Measurements from ENCODE around the gene VMP1. TPM values are rescaled to one million over a fixed set of nuclear protein-coding genes. Genes with fewer than 3 reads are reported as not detected.

VMP1 gene
- total RNA-seq, 1 experiment from 2014 or later = 236 TPM

DNA sequence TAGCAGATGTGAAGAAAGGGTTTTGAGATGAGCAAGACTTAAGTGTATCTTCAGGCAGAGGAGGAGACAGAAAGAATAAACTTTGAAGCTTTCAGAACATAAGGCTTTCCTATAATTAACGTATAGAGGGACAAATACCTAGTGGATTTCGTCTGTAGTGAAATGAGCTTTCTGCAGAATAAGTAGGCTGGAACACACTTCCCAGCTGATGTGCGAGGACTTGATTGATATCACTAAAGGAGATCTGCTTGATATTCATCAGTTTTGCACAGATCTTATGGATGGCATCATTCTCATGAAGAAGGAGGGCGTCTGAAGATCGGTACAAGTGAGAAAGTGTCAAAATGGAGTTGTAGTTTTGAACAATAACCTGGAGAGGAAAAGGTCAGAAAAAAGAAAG, 170.5 kb downstream of the VMP1 start:
- Histone ChIP-seq H3K27ac (no peak overlapping the region), H3F3A (ENCODE audit: insufficient read depth, low read depth) (no peaks in the 10 kb centered on the region), H3K4me3 (no peak overlapping the region), H3K36me3 (ENCODE audit: low read depth) (peaks cover 10% of the 10 kb centered on the region; the same call in 1 of the 2 replicates), H3K9me2 (ENCODE audit: insufficient read depth) (no peaks in the 10 kb centered on the region), H3K79me2 (ENCODE audit: low read depth) (no peaks in the 10 kb centered on the region), H2AFZ (no peak overlapping the region), H3K4me1 (replicated peaks; ENCODE audit: insufficient read depth) (no peaks in the 10 kb centered on the region), H3K4me2 (no peak overlapping the region), H4K20me1 (ENCODE audit: insufficient read depth) (no peaks in the 10 kb centered on the region), H3K27me3 (ENCODE audit: insufficient read depth, low read depth) (no peaks in the 10 kb centered on the region), H3K9me3 (ENCODE audit: insufficient read depth, low read depth) (no peaks in the 10 kb centered on the region)
- POLR2A ChIA-PET (ENCODE audit: unreplicated experiment) = no interaction called here
- TF ChIP-seq, protein P1, sequence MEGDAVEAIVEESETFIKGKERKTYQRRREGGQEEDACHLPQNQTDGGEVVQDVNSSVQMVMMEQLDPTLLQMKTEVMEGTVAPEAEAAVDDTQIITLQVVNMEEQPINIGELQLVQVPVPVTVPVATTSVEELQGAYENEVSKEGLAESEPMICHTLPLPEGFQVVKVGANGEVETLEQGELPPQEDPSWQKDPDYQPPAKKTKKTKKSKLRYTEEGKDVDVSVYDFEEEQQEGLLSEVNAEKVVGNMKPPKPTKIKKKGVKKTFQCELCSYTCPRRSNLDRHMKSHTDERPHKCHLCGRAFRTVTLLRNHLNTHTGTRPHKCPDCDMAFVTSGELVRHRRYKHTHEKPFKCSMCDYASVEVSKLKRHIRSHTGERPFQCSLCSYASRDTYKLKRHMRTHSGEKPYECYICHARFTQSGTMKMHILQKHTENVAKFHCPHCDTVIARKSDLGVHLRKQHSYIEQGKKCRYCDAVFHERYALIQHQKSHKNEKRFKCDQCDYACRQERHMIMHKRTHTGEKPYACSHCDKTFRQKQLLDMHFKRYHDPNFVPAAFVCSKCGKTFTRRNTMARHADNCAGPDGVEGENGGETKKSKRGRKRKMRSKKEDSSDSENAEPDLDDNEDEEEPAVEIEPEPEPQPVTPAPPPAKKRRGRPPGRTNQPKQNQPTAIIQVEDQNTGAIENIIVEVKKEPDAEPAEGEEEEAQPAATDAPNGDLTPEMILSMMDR (conservative IDR thresholded peaks at IDR 0.05) = no peak
- no peak for TF ChIP-seq EZH2 (IDR thresholded peaks at IDR 0.05; ENCODE audit: low read depth)
- intact Hi-C loops (cut with micrococcal nuclease; ENCODE audit: unreplicated experiment) = no loop called here
- no peak for DNase-seq
- BruUV-seq (replicated peaks) = no TSS peak
- CTCF ChIA-PET = no interaction called here

DNA sequence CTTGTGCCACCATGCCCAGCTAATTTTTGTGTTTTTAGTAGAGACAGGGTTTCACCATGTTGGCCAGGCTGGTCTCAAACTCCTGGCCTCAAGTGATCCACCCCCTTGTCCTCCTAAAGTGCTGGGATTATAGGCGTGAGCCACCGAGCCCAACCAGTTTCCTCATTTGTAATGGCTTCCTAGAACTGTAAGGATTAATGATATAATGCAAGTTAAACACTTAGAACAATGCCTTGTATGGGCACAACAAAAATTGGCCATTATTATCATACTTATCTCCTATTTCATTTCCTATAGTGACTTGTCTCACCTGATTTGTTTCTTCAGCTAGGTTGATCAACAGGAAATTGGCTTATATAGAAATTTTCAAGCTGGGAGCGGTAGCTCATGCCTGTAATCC, 171.2 kb downstream of the VMP1 start:
- H3K9me3 ChIP-seq (ENCODE audit: insufficient read depth, low read depth) = no peaks in the 10 kb centered on the region
- H4K20me1 ChIP-seq (ENCODE audit: insufficient read depth) = no peaks in the 10 kb centered on the region
- no peaks in the 10 kb centered on the region for H3F3A ChIP-seq (ENCODE audit: insufficient read depth, low read depth)
- DNase-seq = no peak
- H3K27ac ChIP-seq = no peak overlapping the region
- H3K36me3 ChIP-seq (ENCODE audit: low read depth) = peaks cover 15% of the 10 kb centered on the region; the same call in 1 of the 2 replicates
- intact Hi-C loops (cut with micrococcal nuclease; ENCODE audit: unreplicated experiment) = no loop called here
- CTCF ChIA-PET = no interaction called here
- no peaks in the 10 kb centered on the region for H3K27me3 ChIP-seq (ENCODE audit: insufficient read depth, low read depth)
- no peak overlapping the region for H2AFZ ChIP-seq
- no peak overlapping the region for H3K4me2 ChIP-seq
- H3K79me2 ChIP-seq (ENCODE audit: low read depth) = no peaks in the 10 kb centered on the region
- BruUV-seq (replicated peaks) = no TSS peak
- no peaks in the 10 kb centered on the region for H3K4me1 ChIP-seq (replicated peaks; ENCODE audit: insufficient read depth)
- no peak for TF ChIP-seq EZH2 (IDR thresholded peaks at IDR 0.05; ENCODE audit: low read depth)
- TF ChIP-seq, protein P1 (conservative IDR thresholded peaks at IDR 0.05) = no peak
- POLR2A ChIA-PET (ENCODE audit: unreplicated experiment) = no interaction called here
- no peaks in the 10 kb centered on the region for H3K9me2 ChIP-seq (ENCODE audit: insufficient read depth)
- H3K4me3 ChIP-seq = no peak overlapping the region

GRCh38 chr17:59884861-59885260, 177.4 kb downstream of the VMP1 start:
- CTCF ChIA-PET = no interaction called here
- intact Hi-C loops (cut with micrococcal nuclease; ENCODE audit: unreplicated experiment) = no loop called here

More at GRCh38 chr17:59884861-59885260, 177.4 kb downstream of the VMP1 start:
- Histone ChIP-seq H3F3A (ENCODE audit: insufficient read depth, low read depth) (no peaks in the 10 kb centered on the region), H3K27me3 (ENCODE audit: insufficient read depth, low read depth) (no peaks in the 10 kb centered on the region), H3K79me2 (ENCODE audit: low read depth) (no peaks in the 10 kb centered on the region), H4K20me1 (ENCODE audit: insufficient read depth) (no peaks in the 10 kb centered on the region), H3K36me3 (ENCODE audit: low read depth) (peaks cover 10% of the 10 kb centered on the region; the same call in 1 of the 2 replicates), H3K4me3 (no peak overlapping the region), H3K4me2 (no peak overlapping the region), H3K9me3 (ENCODE audit: insufficient read depth, low read depth) (no peaks in the 10 kb centered on the region), H3K9me2 (ENCODE audit: insufficient read depth) (no peaks in the 10 kb centered on the region), H3K4me1 (replicated peaks; ENCODE audit: insufficient read depth) (no peaks in the 10 kb centered on the region), H2AFZ (no peak overlapping the region), H3K27ac (no peak overlapping the region)
- no TSS peak for BruUV-seq (replicated peaks)
- TF ChIP-seq EZH2 (IDR thresholded peaks at IDR 0.05; ENCODE audit: low read depth) = no peak
- TF ChIP-seq, protein P1 (conservative IDR thresholded peaks at IDR 0.05) = no peak
- no peak for DNase-seq
- POLR2A ChIA-PET (ENCODE audit: unreplicated experiment) = interaction anchor here (0.6 kb wide), 1 partner anchor 8 kb away, joined by 6 read pairs; the partner anchor contains the start of gene TUBD1

Data from PC-9 (cell line).